HCT116 (cell line): ENCODE results near the gene FKBP6. TPM values are rescaled to one million over a fixed set of nuclear protein-coding genes. Genes with fewer than 3 reads are reported as not detected.

Experiments used
- ATAC-seq: fragments of 200-7000 bp; cut with Tn5 transposase; 2 replicates; pipeline ENCODE4 v1.9.1; 2020; ENCODE audit warnings: mild to moderate bottlenecking, moderate library complexity
- BruUV-seq: library from RNA; stranded (reverse); fragments of 400-500 nt; replicated peaks from 2 replicates; lab custom pipeline; 2021; lab: Mats Ljungman, UMichigan
- CTCF ChIA-PET: fragments of 300-600 bp; sonication (Branson Sonifier 250); formaldehyde crosslinking; loops from one replicate; lab custom pipeline; 2021; ENCODE audit warnings: antibody characterized with exemption; lab: Charles Lee
- POLR2A ChIA-PET: fragments of 300-600, 350-600 bp; sonication (Branson Sonifier 250); formaldehyde crosslinking; loops from one replicate; lab custom pipeline; 2021; ENCODE audit warnings: antibody characterized with exemption; lab: Charles Lee
- RAD21 ChIA-PET, 2 experiments: fragments of 300-600 bp; sonication (Branson Sonifier 250); formaldehyde crosslinking; loops; one replicate each; lab custom pipeline; 2023; ENCODE audit warnings: low total read pairs in 2 of 2; ENCODE audit not compliant: uncharacterized antibody in 2 of 2, unreplicated experiment in 2 of 2, low non-redundant PET in 1 of 2; lab: Charles Lee
- DNase-seq: peaks from one replicate; pipeline ENCODE4 v3.0.0-alpha.2; 2010; ENCODE audit warnings: low read depth, low spot score
- H2AFZ ChIP-seq: fragments of 200-600 bp; shearing (Covaris generic), sonication (generic); 2 replicates; pipeline ENCODE4 v1.6.1; 2017; ENCODE audit warnings: low read depth, mixed run types, mixed read lengths, antibody characterized with exemption, low read length; ENCODE audit not compliant: poor library complexity, severe bottlenecking
- H3K27ac ChIP-seq: 2 replicates; pipeline ENCODE4 v1.5.1; 2012; ENCODE audit warnings: low read depth, low read length
- H3K27me3 ChIP-seq: fragments of 200-600 bp; sonication (generic); 2 replicates; pipeline ENCODE4 v1.6.1; 2016; ENCODE audit warnings: mixed run types, low read length, mixed read lengths; ENCODE audit not compliant: insufficient read depth
- H3K36me3 ChIP-seq, 2 experiments: fragments of 200-500 bp in 1 of 2; fragments of 200-600 bp in 1 of 2; sonication (Bioruptor generic) in 1 of 2; sonication (generic) in 1 of 2; 2 replicates each; pipeline versions ENCODE4 v1.5.1 to v1.6.1; 2014 to 2016; ENCODE audit warnings: low read length in 2 of 2, inconsistent platforms in 1 of 2, mixed read lengths in 1 of 2, mixed run types in 1 of 2; ENCODE audit not compliant: insufficient read depth in 2 of 2, control insufficient read depth in 1 of 2
- H3K4me1 ChIP-seq, 2 experiments: fragments of 200-600 bp in 1 of 2; sonication (generic) in 1 of 2; 2 replicates each; pipeline versions ENCODE4 v1.5.1 to v1.6.1; 2012 to 2017; ENCODE audit warnings: low read length in 2 of 2, inconsistent platforms in 1 of 2, mild to moderate bottlenecking in 1 of 2, mixed read lengths in 1 of 2, mixed run types in 1 of 2, moderate library complexity in 1 of 2; ENCODE audit not compliant: insufficient read depth in 2 of 2, control insufficient read depth in 1 of 2
- H3K4me2 ChIP-seq: fragments of 200-600 bp; sonication (generic); 2 replicates; pipeline ENCODE4 v1.6.1; 2017; ENCODE audit warnings: mixed run types, low read length, mixed read lengths
- H3K4me3 ChIP-seq, 2 experiments: fragments of 200-600 bp in 1 of 2; sonication (generic) in 1 of 2; replicated peaks in 1 of 2; 2 replicates each; pipeline ENCODE4 v1.5.1; 2011 to 2016; ENCODE audit warnings: low read length in 2 of 2, control low read depth in 1 of 2, low read depth in 1 of 2, mild to moderate bottlenecking in 1 of 2, mixed read lengths in 1 of 2, mixed run types in 1 of 2
- H3K79me2 ChIP-seq: fragments of 200-600 bp; sonication (generic); 2 replicates; pipeline ENCODE4 v1.6.1; 2017; ENCODE audit warnings: mild to moderate bottlenecking, mixed run types, low read length, moderate library complexity, mixed read lengths; ENCODE audit not compliant: insufficient read depth
- H3K9ac ChIP-seq: fragments of 200-600 bp; sonication (generic); 2 replicates; pipeline ENCODE4 v1.6.1; 2016; ENCODE audit warnings: low read length, mixed read lengths
- H3K9me2 ChIP-seq: fragments of 200-600 bp; sonication (generic), shearing (Covaris generic); 2 replicates; pipeline ENCODE4 v1.6.1; 2017; ENCODE audit warnings: mixed run types, mild to moderate bottlenecking, moderate library complexity; ENCODE audit not compliant: insufficient read depth
- H3K9me3 ChIP-seq, 2 experiments: fragments of 200-500 bp in 1 of 2; fragments of 200-600 bp in 1 of 2; sonication (Bioruptor generic) in 1 of 2; sonication (generic) in 1 of 2; 2 replicates each; pipeline ENCODE4 v1.6.1; 2014 to 2017; ENCODE audit warnings: low read length in 2 of 2, mixed read lengths in 2 of 2, inconsistent platforms in 1 of 2, low read depth in 1 of 2, mild to moderate bottlenecking in 1 of 2, mixed run types in 1 of 2, moderate library complexity in 1 of 2; ENCODE audit not compliant: control insufficient read depth in 1 of 2, insufficient read depth in 1 of 2
- H4K20me1 ChIP-seq: fragments of 200-600 bp; sonication (generic), shearing (Covaris generic); 2 replicates; pipeline ENCODE4 v1.6.1; 2017; ENCODE audit warnings: mixed run types, mild to moderate bottlenecking, moderate library complexity; ENCODE audit not compliant: insufficient read depth
- ATF3 ChIP-seq: IDR thresholded peaks from 2 replicates; pipeline ENCODE4 v1.6.1; 2012
- CBX3 ChIP-seq: IDR thresholded peaks from 2 replicates; pipeline ENCODE4 v1.6.1; 2012; ENCODE audit warnings: low read depth
- EGR1 ChIP-seq: IDR thresholded peaks from 2 replicates; pipeline ENCODE4 v1.6.1; 2012; ENCODE audit warnings: low read depth
- EZH2 ChIP-seq: fragments of 200-600 bp; sonication (generic); IDR thresholded peaks from 2 replicates; pipeline ENCODE4 v1.6.1; 2017; ENCODE audit warnings: antibody characterized with exemption, mixed run types
- EZH2phosphoT487 ChIP-seq: fragments of 200-600 bp; IDR thresholded peaks from 2 replicates; pipeline ENCODE4 v1.6.1; 2018; ENCODE audit warnings: antibody characterized with exemption, borderline replicate concordance
- FOSL1 ChIP-seq: IDR thresholded peaks from 2 replicates; pipeline ENCODE4 v1.6.1; 2012; ENCODE audit warnings: low read depth
- JUND ChIP-seq: IDR thresholded peaks from 2 replicates; pipeline ENCODE4 v1.6.1; 2012
- MAX ChIP-seq: IDR thresholded peaks from 2 replicates; pipeline ENCODE4 v1.6.1; 2012
- POLR2A ChIP-seq: IDR thresholded peaks from 2 replicates; pipeline ENCODE4 v1.7.0; 2011; ENCODE audit warnings: borderline replicate concordance; ENCODE audit not compliant: insufficient read depth, insufficient read length; ENCODE audit errors: extremely low read depth
- POLR2AphosphoS5 ChIP-seq: IDR thresholded peaks from 2 replicates; pipeline ENCODE4 v1.6.1; 2011; ENCODE audit warnings: mild to moderate bottlenecking, low read depth, low read length, moderate library complexity
- REST ChIP-seq: IDR thresholded peaks from 2 replicates; pipeline ENCODE4 v1.6.1; 2012; ENCODE audit warnings: low read depth
- SRF ChIP-seq: IDR thresholded peaks from 2 replicates; pipeline ENCODE4 v1.6.1; 2012; ENCODE audit warnings: low read depth
- TCF7L2 ChIP-seq: IDR thresholded peaks from 2 replicates; pipeline ENCODE4 v1.7.0; 2011; ENCODE audit warnings: borderline replicate concordance, inconsistent platforms; ENCODE audit not compliant: insufficient read depth, insufficient read length; ENCODE audit errors: extremely low read depth
- YY1 ChIP-seq: IDR thresholded peaks from 2 replicates; pipeline ENCODE4 v1.6.1; 2011; ENCODE audit warnings: low read length, low read depth, moderate library complexity, mild to moderate bottlenecking; ENCODE audit not compliant: insufficient replicate concordance; ENCODE audit errors: extremely low read depth
- ZBTB33 ChIP-seq: IDR thresholded peaks from 2 replicates; pipeline ENCODE4 v1.6.1; 2011; ENCODE audit warnings: mild to moderate bottlenecking, low read length, moderate library complexity; ENCODE audit not compliant: insufficient replicate concordance; ENCODE audit errors: extremely low read depth
- ZFX ChIP-seq: fragments of 450-650 bp; IDR thresholded peaks from 2 replicates; pipeline ENCODE4 v1.6.1; 2017
- ZNF274 ChIP-seq: fragments of 200-500 bp; sonication (Bioruptor generic); IDR thresholded peaks from 2 replicates; pipeline ENCODE4 v1.6.1; 2014; ENCODE audit warnings: mild to moderate bottlenecking, low read depth, low read length, inconsistent platforms
- intact Hi-C: fragments of 100-400 bp; cut with micrococcal nuclease; formaldehyde crosslinking; loops from 2 replicates; pipeline ENCODE4 v1.10.0; 2022
- total RNA-seq: library from RNA; stranded (reverse); gene quantifications from one replicate; pipeline ENCODE4 v1.2.1, GENCODE V29; 2021; ENCODE audit not compliant: unreplicated experiment

Gene FKBP6
- total RNA-seq, 1 experiment from 2014 or later, result not detected

GRCh38 chr7:73364006-73364728 is 36.2 kb downstream of the FKBP6 start:
- H3K4me2 ChIP-seq, result no peak overlapping the region
- RAD21 ChIA-PET, result no interaction called here
- no peaks in the 10 kb centered on the region for H3K9me2 ChIP-seq
- H3K9me3 ChIP-seq, result no peaks in the 10 kb centered on the region
- no peaks in the 10 kb centered on the region for H4K20me1 ChIP-seq
- TF ChIP-seq EZH2phosphoT487 (no peak), JUND (no peak), ATF3 (no peak), ZNF274 (no peak), EZH2 (no peak), TCF7L2 (no peak), CBX3 (no peak), ZFX (no peak), SRF (no peak), FOSL1 (no peak), YY1 (no peak), ZBTB33 (no peak), EGR1 (no peak), POLR2A (no peak), POLR2AphosphoS5 (no peak), REST (no peak), MAX (no peak)
- H3K27me3 ChIP-seq, result no peaks in the 10 kb centered on the region
- ATAC-seq, result no peak
- intact Hi-C loops, result no loop called here
- H3K9ac ChIP-seq, result no peak overlapping the region
- DNase-seq, result no peak
- H3K36me3 ChIP-seq, result no peaks in the 10 kb centered on the region
- H2AFZ ChIP-seq, result no peak overlapping the region
- no peak overlapping the region for H3K4me3 ChIP-seq
- POLR2A ChIA-PET, result no interaction called here
- H3K79me2 ChIP-seq, result no peaks in the 10 kb centered on the region
- no peak overlapping the region for H3K27ac ChIP-seq
- CTCF ChIA-PET, result no interaction called here
- BruUV-seq, result no TSS peak
- no peaks in the 10 kb centered on the region for H3K4me1 ChIP-seq
